GM10266 (cell line): Measurements from ENCODE around the gene EML3.
"Not testable (repeated sequence)": the region's sequence is repeated elsewhere in the genome, so short reads cannot be mapped to it uniquely, and the experiment has no call there.

Experiments
- DNase-seq: peaks from one replicate; pipeline ENCODE4 v3.0.0; 2012; ENCODE audit errors: extremely low spot score
- TF ChIP-seq, protein P1 (sequence below): IDR thresholded peaks from 2 replicates; pipeline ENCODE4 v1.5.1; 2012; ENCODE audit warnings: mild to moderate bottlenecking, low read depth; ENCODE audit not compliant: control insufficient read depth, insufficient read depth; ENCODE audit errors: missing control alignments

The EML3 gene, protein sequence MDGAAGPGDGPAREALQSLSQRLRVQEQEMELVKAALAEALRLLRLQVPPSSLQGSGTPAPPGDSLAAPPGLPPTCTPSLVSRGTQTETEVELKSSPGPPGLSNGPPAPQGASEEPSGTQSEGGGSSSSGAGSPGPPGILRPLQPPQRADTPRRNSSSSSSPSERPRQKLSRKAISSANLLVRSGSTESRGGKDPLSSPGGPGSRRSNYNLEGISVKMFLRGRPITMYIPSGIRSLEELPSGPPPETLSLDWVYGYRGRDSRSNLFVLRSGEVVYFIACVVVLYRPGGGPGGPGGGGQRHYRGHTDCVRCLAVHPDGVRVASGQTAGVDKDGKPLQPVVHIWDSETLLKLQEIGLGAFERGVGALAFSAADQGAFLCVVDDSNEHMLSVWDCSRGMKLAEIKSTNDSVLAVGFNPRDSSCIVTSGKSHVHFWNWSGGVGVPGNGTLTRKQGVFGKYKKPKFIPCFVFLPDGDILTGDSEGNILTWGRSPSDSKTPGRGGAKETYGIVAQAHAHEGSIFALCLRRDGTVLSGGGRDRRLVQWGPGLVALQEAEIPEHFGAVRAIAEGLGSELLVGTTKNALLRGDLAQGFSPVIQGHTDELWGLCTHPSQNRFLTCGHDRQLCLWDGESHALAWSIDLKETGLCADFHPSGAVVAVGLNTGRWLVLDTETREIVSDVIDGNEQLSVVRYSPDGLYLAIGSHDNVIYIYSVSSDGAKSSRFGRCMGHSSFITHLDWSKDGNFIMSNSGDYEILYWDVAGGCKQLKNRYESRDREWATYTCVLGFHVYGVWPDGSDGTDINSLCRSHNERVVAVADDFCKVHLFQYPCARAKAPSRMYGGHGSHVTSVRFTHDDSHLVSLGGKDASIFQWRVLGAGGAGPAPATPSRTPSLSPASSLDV

DNA sequence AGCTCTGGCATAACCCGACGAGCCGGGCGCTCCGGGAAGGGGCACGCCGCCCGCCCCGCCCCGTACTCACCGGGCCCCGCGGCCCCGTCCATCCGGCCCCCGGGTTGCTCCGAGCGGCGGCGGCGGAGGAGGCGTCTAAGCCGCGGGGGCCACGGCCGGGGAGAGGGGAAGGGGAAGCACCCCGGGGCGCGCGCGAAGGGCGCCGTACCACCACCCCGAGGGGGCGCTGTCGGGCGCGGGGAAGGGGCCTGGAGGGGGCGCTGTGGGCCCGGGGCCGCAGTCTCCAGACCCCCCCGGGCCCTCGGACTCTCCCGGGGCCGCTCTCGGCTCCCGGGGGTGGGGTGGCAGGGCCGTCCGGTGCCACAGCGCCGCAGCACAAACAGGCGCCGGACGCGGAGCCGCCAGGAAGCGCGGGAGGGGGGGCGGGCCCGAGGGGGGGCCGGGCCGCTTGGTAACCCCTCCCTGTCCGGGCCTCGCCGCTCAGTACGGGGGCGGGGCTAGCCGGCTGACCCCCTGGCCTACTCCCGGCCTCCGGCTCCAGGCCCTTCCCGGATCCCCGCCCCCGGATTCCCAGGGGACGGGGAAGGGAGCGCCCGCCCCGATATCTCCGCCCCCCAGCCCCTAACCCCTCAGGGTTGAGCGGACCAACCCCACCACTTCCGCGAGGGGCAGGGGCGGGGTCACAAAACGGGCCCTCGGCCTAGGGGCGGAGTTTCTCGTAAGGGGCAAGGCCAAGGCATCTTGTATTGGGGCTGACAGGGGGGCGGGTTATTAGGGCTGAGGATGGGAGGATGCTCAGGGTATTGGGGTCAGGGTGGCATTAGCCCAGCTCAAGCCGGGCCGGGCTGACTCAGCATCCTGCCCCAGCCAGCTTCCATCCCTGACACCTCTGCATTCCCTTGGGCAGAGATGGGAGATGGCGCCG lies at the start of gene EML3, which contains the start of gene ROM1:
TSS of gene EML3 (minus strand) at position 410 of the 925 bp plus-strand sequence. CDS start at position 92, 318 bp downstream.
TSS of gene ROM1 (plus strand) at position 892 of the 925 bp plus-strand sequence. CDS start at position 917, 25 bp downstream.
- peak; percentile 96 for DNase-seq
- TF ChIP-seq, protein P1, sequence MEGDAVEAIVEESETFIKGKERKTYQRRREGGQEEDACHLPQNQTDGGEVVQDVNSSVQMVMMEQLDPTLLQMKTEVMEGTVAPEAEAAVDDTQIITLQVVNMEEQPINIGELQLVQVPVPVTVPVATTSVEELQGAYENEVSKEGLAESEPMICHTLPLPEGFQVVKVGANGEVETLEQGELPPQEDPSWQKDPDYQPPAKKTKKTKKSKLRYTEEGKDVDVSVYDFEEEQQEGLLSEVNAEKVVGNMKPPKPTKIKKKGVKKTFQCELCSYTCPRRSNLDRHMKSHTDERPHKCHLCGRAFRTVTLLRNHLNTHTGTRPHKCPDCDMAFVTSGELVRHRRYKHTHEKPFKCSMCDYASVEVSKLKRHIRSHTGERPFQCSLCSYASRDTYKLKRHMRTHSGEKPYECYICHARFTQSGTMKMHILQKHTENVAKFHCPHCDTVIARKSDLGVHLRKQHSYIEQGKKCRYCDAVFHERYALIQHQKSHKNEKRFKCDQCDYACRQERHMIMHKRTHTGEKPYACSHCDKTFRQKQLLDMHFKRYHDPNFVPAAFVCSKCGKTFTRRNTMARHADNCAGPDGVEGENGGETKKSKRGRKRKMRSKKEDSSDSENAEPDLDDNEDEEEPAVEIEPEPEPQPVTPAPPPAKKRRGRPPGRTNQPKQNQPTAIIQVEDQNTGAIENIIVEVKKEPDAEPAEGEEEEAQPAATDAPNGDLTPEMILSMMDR = peak; percentile 92

DNA sequence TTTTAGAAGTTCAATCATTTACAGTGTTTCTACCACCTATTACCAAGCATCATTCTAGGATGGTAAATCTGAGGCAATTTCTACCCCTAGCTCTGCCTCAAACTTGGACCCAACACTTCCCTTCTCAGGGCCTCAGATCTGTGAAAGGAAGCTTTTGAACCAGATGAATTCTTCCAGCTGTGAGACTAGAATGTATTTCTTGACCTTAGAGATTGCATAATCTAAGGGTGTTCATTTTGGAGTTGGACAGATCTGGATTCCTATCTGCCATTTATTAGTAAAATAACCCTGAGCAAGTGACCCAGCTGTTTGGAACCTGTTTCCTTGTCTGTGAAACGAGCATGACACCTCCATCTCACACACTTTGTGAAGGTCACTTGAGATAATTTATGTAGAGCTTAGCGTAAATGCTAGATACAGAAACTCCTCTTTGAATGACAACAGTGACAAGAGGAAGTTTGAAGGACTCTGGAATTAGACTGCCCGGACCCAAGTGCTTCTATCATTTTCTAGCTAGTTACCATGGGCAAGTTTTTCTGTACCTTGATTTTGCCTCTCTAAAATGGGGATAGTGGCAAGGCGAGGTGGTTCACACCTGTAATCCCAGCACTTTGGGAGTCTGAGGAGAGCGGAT lies 44.3 kb upstream of the EML3 start:
- no peak for DNase-seq
- TF ChIP-seq, protein P1 = no peak

DNA sequence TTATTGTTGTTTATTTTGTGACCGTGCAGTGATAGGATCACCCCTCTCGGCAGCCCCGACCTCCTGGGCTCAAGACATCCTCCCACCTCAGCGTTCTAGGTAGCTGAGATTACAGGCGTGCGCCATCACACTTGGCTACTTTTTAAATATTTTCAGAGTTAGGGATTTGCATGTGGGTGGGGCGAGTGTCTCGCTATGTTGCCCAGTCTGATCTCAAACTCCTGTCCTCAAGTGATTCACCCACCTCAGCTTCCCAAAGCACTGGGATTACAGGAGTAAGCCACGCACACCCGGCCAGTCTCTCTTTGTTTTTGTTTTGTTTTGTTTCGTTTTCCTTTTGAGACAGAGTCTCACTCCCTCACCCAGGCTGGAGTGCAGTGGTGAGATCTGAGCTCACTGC lies 41.7 kb upstream of the EML3 start:
- no peak for DNase-seq
- TF ChIP-seq, protein P1 = no peak

DNA sequence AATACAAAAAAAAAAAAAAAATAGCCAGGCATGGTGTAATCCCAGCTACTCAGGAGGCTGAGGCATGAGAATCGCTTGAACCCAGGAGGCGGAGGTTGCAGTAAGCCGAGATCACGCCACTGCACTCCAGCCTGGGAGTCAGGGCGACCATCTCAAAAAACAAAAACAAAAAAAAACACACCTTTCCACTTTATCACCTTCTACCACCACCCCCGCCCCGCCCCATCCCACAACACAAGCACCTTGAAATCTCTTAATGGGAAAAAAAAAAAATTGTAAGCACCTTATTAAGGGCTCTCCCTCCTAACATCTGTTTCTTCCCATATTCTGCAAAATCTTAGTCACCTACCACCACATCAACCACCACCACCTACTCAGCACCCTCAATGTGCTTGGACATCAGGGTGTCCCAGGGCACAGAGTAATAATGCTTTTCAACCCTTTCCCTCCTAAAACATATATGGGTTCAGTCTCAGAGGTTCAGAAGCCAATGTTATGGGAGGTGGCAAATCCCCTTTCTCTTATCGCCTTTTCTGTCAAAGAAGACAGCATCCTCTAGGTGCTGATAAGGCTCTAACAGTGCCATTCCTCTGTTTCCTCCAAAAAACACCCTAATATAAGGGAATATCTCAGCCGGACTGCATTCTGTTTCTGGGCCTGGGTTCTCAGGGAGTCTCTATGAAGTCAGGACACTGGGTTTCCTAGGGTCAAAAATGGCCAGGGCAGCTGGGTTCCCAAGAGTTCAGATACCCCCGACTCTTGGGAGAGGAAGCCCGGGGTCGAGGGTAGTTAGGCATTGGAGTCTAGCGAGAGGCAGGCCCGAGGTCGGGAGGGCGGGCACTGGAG lies 39.8 kb upstream of the EML3 start:
- TF ChIP-seq, protein P1 = no peak
- no peak for DNase-seq

DNA sequence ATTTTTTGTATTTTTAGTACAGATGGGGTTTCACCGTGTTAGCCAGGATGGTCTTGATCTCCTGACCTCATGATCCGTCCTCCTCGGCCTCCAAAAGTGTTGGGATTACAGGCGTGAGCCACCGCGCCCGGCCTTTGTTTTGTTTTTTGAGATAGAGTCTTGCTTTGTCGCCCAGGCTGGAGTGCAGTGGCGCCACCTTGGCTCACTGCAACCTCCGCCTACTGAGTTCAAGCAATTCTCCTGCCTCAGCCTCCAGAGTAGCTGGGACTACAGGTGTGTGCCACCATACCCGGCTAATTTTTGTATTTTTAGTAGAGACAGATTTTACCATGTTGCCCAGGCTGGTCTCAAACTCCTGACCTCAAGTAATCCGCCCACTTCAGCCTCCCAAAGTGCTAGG lies 37.7 kb upstream of the EML3 start:
- not testable (repeated sequence) for DNase-seq

DNA sequence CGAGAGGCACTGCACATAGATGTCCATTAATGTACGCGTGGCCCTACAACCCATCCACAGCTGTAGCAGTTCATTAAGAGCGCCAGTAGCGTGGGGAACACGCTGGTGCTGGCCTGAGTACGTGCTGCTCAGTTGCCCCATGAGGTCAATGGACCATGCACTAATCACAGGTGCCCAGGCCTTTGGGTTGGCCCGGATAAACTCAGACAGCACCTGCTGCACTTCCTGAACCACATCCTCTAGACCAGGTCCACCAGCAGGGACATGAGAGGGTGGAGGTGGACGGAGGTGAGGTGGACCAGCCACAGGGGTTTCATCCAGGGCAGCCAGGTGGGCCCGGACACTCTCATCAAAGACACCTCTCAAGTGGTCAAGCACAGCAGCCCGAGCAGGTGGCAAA lies 36.9 kb upstream of the EML3 start:
- TF ChIP-seq, protein P1 = no peak
- no peak for DNase-seq
